Endothelial cell of umbilical vein (primary cell): ENCODE results near the gene TOX2. TPM values are rescaled to one million over a fixed set of nuclear protein-coding genes. Genes with fewer than 3 reads are reported as not detected.

Source experiments
- BruUV-seq: library from RNA; stranded (reverse); fragments of 400-500 nt; replicated peaks from 2 replicates; lab custom pipeline; 2021; lab: Mats Ljungman, UMichigan
- CTCF ChIA-PET: fragments of 300-600, 350-600 bp; sonication (Branson Sonifier 250); formaldehyde crosslinking; loops from one replicate; lab custom pipeline; 2021; ENCODE audit warnings: antibody characterized with exemption, inconsistent platforms; lab: Charles Lee
- POLR2A ChIA-PET: fragments of 300-600, 350-600 bp; sonication (Branson Sonifier 250); formaldehyde crosslinking; loops from one replicate; lab custom pipeline; 2021; ENCODE audit warnings: antibody characterized with exemption, inconsistent platforms; lab: Charles Lee
- DNase-seq: peaks from one replicate; pipeline ENCODE4 v3.0.0-alpha.2; 2011; ENCODE audit warnings: low read depth, low spot score
- FAIRE-seq: peaks from 2 replicates; lab custom pipeline; 2011; peaks lifted over from hg19 to GRCh38; lab: Jason Lieb, UNC
- H2AFZ ChIP-seq: 2 replicates; pipeline ENCODE4 v1.6.0; 2012; ENCODE audit warnings: low read depth, low read length, control low read depth, inconsistent platforms
- H3K27ac ChIP-seq: 2 replicates; pipeline ENCODE4 v1.5.1; 2011; ENCODE audit warnings: low read depth, mild to moderate bottlenecking, control low read depth, low read length, moderate library complexity; ENCODE audit not compliant: insufficient read depth
- H3K27me3 ChIP-seq, 2 experiments: 2 replicates each; pipeline versions ENCODE4 v1.6.0 to v1.6.1; 2011; ENCODE audit warnings: low read length in 2 of 2, mixed read lengths in 1 of 2; ENCODE audit not compliant: control insufficient read depth in 2 of 2, insufficient read depth in 2 of 2
- H3K36me3 ChIP-seq, 2 experiments: 2 replicates in 1 of 2; 3 replicates in 1 of 2; pipeline ENCODE4 v1.5.1; 2011; ENCODE audit warnings: low read length in 2 of 2, mild to moderate bottlenecking in 1 of 2, moderate library complexity in 1 of 2; ENCODE audit not compliant: control insufficient read depth in 2 of 2, insufficient read depth in 2 of 2; ENCODE audit errors: extremely low read depth in 1 of 2
- H3K4me1 ChIP-seq: 3 replicates; pipeline ENCODE4 v1.5.1; 2011; ENCODE audit warnings: mild to moderate bottlenecking, low read length; ENCODE audit not compliant: control insufficient read depth, insufficient read depth; ENCODE audit errors: extremely low read depth
- H3K4me2 ChIP-seq: 2 replicates; pipeline ENCODE4 v1.6.1; 2011; ENCODE audit warnings: low read length, control low read depth, mixed read lengths; ENCODE audit not compliant: insufficient read depth
- H3K4me3 ChIP-seq, 3 experiments: fragments of 200-600 bp in 1 of 3; sonication (generic), shearing (Covaris generic) in 1 of 3; replicated peaks in 1 of 3; 2 replicates each; pipeline ENCODE4 v1.5.1; 2011 to 2016; ENCODE audit warnings: control low read depth in 3 of 3, low read length in 3 of 3, mild to moderate bottlenecking in 2 of 3, inconsistent platforms in 1 of 3, low read depth in 1 of 3, moderate library complexity in 1 of 3; ENCODE audit not compliant: insufficient read depth in 1 of 3
- H3K79me2 ChIP-seq: 2 replicates; pipeline ENCODE4 v1.6.0; 2012; ENCODE audit warnings: low read length, inconsistent platforms; ENCODE audit not compliant: control insufficient read depth, insufficient read depth
- H3K9ac ChIP-seq: replicated peaks from 2 replicates; pipeline ENCODE3; 2011; ENCODE audit warnings: low read length, control low read depth; ENCODE audit not compliant: insufficient read depth; ENCODE audit errors: extremely low read depth
- H3K9me1 ChIP-seq: replicated peaks from 3 replicates; pipeline ENCODE4 v1.6.0; 2011; ENCODE audit warnings: mild to moderate bottlenecking, low read length; ENCODE audit not compliant: control insufficient read depth, insufficient read depth; ENCODE audit errors: extremely low read depth
- H3K9me3 ChIP-seq: replicated peaks from 2 replicates; pipeline ENCODE4 v1.5.1; 2012; ENCODE audit warnings: low read length, inconsistent platforms; ENCODE audit not compliant: control insufficient read depth, insufficient read depth
- H4K20me1 ChIP-seq: replicated peaks from 2 replicates; pipeline ENCODE3; 2011; ENCODE audit warnings: mild to moderate bottlenecking, low read length; ENCODE audit not compliant: control insufficient read depth, insufficient read depth; ENCODE audit errors: extremely low read depth
- EZH2 ChIP-seq: IDR thresholded peaks from 2 replicates; pipeline ENCODE4 v1.6.1; 2012; ENCODE audit warnings: borderline replicate concordance, low read depth, mild to moderate bottlenecking, moderate library complexity, low read length, inconsistent platforms; ENCODE audit not compliant: severe bottlenecking
- FOS ChIP-seq: IDR thresholded peaks from 2 replicates; pipeline ENCODE4 v1.6.1; 2011; ENCODE audit warnings: mild to moderate bottlenecking, low read length, moderate library complexity, borderline replicate concordance; ENCODE audit not compliant: insufficient read depth
- GATA2 ChIP-seq: IDR thresholded peaks from 2 replicates; pipeline ENCODE4 v1.7.0; 2011; ENCODE audit warnings: low read depth, mild to moderate bottlenecking, moderate library complexity, mixed read lengths, low read length; ENCODE audit not compliant: insufficient read length, insufficient read depth
- JUN ChIP-seq: IDR thresholded peaks from 2 replicates; pipeline ENCODE4 v1.6.1; 2011; ENCODE audit warnings: borderline replicate concordance, low read depth; ENCODE audit not compliant: insufficient read length, insufficient read depth
- MAX ChIP-seq: IDR thresholded peaks from 2 replicates; pipeline ENCODE4 v1.6.1; 2011; ENCODE audit not compliant: insufficient read depth, insufficient read length
- MYC ChIP-seq: IDR thresholded peaks from one replicate; pipeline ENCODE4 v1.6.1; 2011; ENCODE audit warnings: mild to moderate bottlenecking, low read depth, low read length
- POLR2A ChIP-seq: IDR thresholded peaks from 2 replicates; pipeline ENCODE4 v1.6.1; 2012; ENCODE audit warnings: low read depth, mild to moderate bottlenecking, control low read depth, low read length
- POLR2AphosphoS5 ChIP-seq: IDR thresholded peaks from 2 replicates; pipeline ENCODE4 v1.6.1; 2012; ENCODE audit warnings: low read depth, mild to moderate bottlenecking, control low read depth, low read length, moderate library complexity; ENCODE audit not compliant: insufficient read depth
- dilution Hi-C: fragments of 300-500 bp; cut with MboI; formaldehyde crosslinking; loops from one replicate; pipeline ENCODE4 v1.15.0; 2019; ENCODE audit warnings: low sequenced_read_pairs; ENCODE audit not compliant: extremely low pct_ligation_motif_present
- intact Hi-C: fragments of 100-400 bp; cut with micrococcal nuclease; formaldehyde crosslinking; loops from one replicate; pipeline ENCODE4 v1.10.0; 2022
- polyA plus RNA-seq, 4 experiments: library from polyadenylated mRNA; depleted of rRNA in 3 of 4; stranded (reverse) in 3 of 4; unstranded in 1 of 4; fragments of >200 nt; gene quantifications; 2 replicates each; pipeline versions ENCODE4 v1.2.1 to v1.2.3, GENCODE V29; 2011 to 2012; ENCODE audit warnings: missing spikeins in 1 of 4
- total RNA-seq: library from RNA; stranded (reverse); gene quantifications from 2 replicates; pipeline ENCODE4 v1.2.3, GENCODE V29; 2021
- TF ChIP-seq, protein P1 (sequence below), 2 donors: IDR thresholded peaks; 1 replicate in 1 of 2; 2 replicates in 1 of 2; pipeline ENCODE4 v1.5.1; 2011; ENCODE audit warnings: low read length in 2 of 2, mild to moderate bottlenecking in 2 of 2, moderate library complexity in 2 of 2, control low read depth in 1 of 2, inconsistent platforms in 1 of 2, low read depth in 1 of 2; ENCODE audit not compliant: insufficient read depth in 1 of 2; ENCODE audit errors: extremely low read depth in 1 of 2

TOX2 gene
- total and polyA plus RNA-seq, 2 donors (not counting 3 experiments of a cell fraction or from before 2014, with no cell fraction given): 7.0 to 18.6 TPM

- POLR2A ChIA-PET: no interaction called here
- no peaks in the 10 kb centered on the region for H3K79me2 ChIP-seq
Observed at GRCh38 chr20:44112456-44112855, 197.8 kb downstream of the TOX2 start.

DNA sequence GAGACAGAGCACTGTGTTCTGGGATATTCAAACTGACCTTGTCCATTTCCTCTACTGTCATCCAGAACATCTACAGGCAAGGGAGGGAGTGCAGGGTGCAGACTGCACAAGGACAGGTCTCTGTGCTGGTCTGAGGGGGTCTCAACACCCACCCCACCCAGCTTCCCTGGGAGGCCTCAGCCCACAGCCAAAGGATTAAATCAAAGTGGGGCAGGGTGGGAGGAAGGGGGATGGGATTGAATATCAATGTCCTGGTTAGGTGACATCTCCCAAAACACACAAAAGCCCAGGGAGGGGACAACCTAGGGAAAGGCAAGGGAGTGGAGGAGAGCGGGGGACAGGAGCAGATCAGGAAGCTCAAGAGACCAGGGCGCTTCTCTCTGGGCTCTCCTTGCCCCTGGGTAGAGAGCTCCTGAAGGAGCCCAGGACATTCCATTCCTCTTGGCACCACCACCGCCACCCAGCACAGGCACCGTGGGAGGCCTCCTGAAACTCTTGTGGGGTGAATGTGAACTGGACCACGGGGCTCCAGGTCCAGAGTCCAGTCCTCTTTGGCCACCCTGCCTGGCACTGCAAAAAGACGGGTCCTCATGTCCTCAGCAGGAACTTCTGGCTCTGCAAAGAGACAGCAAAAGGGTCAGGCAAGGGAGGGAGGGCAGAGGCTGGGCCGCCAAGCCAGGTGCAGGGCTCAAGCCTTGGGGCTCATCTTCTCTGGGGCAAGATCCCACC, 198.4 kb downstream of the TOX2 start:
- no peaks in the 10 kb centered on the region for H3K79me2 ChIP-seq
- no peak for FAIRE-seq
- dilution Hi-C loops (no loop called here), intact Hi-C loops (loop anchor here (10.0 kb wide), 1 partner anchor 352 kb away; no protein-coding TSS in a partner anchor)
- H3K27ac ChIP-seq: no peak overlapping the region
- POLR2A ChIA-PET: interaction anchor here (0.6 kb wide), 1 partner anchor 641 kb away, joined by 6 read pairs; no protein-coding TSS in a partner anchor
- no peaks in the 10 kb centered on the region for H4K20me1 ChIP-seq
- H3K4me2 ChIP-seq: no peak overlapping the region
- H3K36me3 ChIP-seq: no peaks in the 10 kb centered on the region
- no peak overlapping the region for H2AFZ ChIP-seq
- H3K9ac ChIP-seq: no peak overlapping the region
- no peaks in the 10 kb centered on the region for H3K9me1 ChIP-seq
- H3K4me3 ChIP-seq: no peak overlapping the region
- no peaks in the 10 kb centered on the region for H3K9me3 ChIP-seq
- TF ChIP-seq, protein P1, sequence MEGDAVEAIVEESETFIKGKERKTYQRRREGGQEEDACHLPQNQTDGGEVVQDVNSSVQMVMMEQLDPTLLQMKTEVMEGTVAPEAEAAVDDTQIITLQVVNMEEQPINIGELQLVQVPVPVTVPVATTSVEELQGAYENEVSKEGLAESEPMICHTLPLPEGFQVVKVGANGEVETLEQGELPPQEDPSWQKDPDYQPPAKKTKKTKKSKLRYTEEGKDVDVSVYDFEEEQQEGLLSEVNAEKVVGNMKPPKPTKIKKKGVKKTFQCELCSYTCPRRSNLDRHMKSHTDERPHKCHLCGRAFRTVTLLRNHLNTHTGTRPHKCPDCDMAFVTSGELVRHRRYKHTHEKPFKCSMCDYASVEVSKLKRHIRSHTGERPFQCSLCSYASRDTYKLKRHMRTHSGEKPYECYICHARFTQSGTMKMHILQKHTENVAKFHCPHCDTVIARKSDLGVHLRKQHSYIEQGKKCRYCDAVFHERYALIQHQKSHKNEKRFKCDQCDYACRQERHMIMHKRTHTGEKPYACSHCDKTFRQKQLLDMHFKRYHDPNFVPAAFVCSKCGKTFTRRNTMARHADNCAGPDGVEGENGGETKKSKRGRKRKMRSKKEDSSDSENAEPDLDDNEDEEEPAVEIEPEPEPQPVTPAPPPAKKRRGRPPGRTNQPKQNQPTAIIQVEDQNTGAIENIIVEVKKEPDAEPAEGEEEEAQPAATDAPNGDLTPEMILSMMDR (IDR thresholded peaks at IDR 0.05; ENCODE audit: extremely low read depth in 1 of 2, insufficient read depth in 1 of 2, low read depth in 1 of 2, low read length in 2 of 2): no peak
- TF ChIP-seq JUN (no peak), EZH2 (no peak), GATA2 (no peak), POLR2A (no peak), MAX (no peak), POLR2AphosphoS5 (no peak), MYC (no peak), FOS (no peak)
- no peak for DNase-seq
- CTCF ChIA-PET: interaction anchor here (0.6 to 4.4 kb wide), 3 partner anchors 77 to 672 kb away, joined by 4 to 49 read pairs (median 6); partner anchors contain the start of gene FITM2
- no peaks in the 10 kb centered on the region for H3K4me1 ChIP-seq
- H3K27me3 ChIP-seq: peaks cover 9 to 11% of the 10 kb centered on the region in 2 experiments
- BruUV-seq: no TSS peak

More at GRCh38 chr20:44112456-44112855, 197.8 kb downstream of the TOX2 start:
- TF ChIP-seq MYC (no peak), MAX (no peak), GATA2 (no peak), EZH2 (no peak), FOS (no peak)
- Histone ChIP-seq H3K9me1 (no peaks in the 10 kb centered on the region), H3K36me3 (no peaks in the 10 kb centered on the region), H3K9me3 (no peaks in the 10 kb centered on the region), H4K20me1 (no peaks in the 10 kb centered on the region), H3K4me2 (no peak overlapping the region), H3K4me3 (no peak overlapping the region), H3K4me1 (no peaks in the 10 kb centered on the region), H3K27ac (no peak overlapping the region), H3K27me3 (peaks cover 9 to 11% of the 10 kb centered on the region in 2 experiments), H3K9ac (no peak overlapping the region), H2AFZ (no peak overlapping the region)
- BruUV-seq: no TSS peak
- intact Hi-C loops: loop anchor here (10.0 kb wide), 1 partner anchor 352 kb away; no protein-coding TSS in a partner anchor
- no peak for DNase-seq
- CTCF ChIA-PET: interaction anchor here (0.6 to 4.4 kb wide), 3 partner anchors 78 to 672 kb away, joined by 3 to 49 read pairs (median 4); no protein-coding TSS in a partner anchor
- FAIRE-seq: no peak
- dilution Hi-C loops: no loop called here
